Measurements from ENCODE around the gene KLHDC10.
"Not testable (repeated sequence)": the region's sequence is repeated elsewhere in the genome, so short reads cannot be mapped to it uniquely, and the experiment has no call there.

- TF ChIP-seq CTCF (IDR thresholded peaks at IDR 0.05; ENCODE audit: extremely low read depth in 1 of 2, insufficient read depth in 1 of 2, low read depth in 1 of 2, low read length in 2 of 2); MYC (IDR thresholded peaks at IDR 0.05; ENCODE audit: low read depth, low read length); POLR2AphosphoS5 (IDR thresholded peaks at IDR 0.05; ENCODE audit: insufficient read depth, low read depth, low read length); FOS (IDR thresholded peaks at IDR 0.05; ENCODE audit: borderline replicate concordance, insufficient read depth, low read length); EZH2 (IDR thresholded peaks at IDR 0.05; ENCODE audit: borderline replicate concordance, low read depth, low read length, severe bottlenecking); POLR2A (IDR thresholded peaks at IDR 0.05; ENCODE audit: low read depth, low read length); GATA2 (IDR thresholded peaks at IDR 0.05; ENCODE audit: insufficient read depth, insufficient read length, low read depth, low read length); MAX (IDR thresholded peaks at IDR 0.05; ENCODE audit: insufficient read depth, insufficient read length): not testable (repeated sequence)
Measured at GRCh38 chr7:130064580-130064926, 5.8 kb upstream of the KLHDC10 start.

Data from endothelial cell of umbilical vein (primary cell).